HG03520 (cell line): ENCODE data around the gene PDE6A.
A peak's percentile ranks its signal among the peaks of the same experiment; 100 is the strongest.

Experiments
- ATAC-seq: cut with Tn5 transposase; IDR thresholded peaks from one replicate; pipeline ENCODE4 v1.9.1; 2021; ENCODE audit warnings: mild to moderate bottlenecking, moderate library complexity; ENCODE audit not compliant: unreplicated experiment

The PDE6A gene

DNA sequence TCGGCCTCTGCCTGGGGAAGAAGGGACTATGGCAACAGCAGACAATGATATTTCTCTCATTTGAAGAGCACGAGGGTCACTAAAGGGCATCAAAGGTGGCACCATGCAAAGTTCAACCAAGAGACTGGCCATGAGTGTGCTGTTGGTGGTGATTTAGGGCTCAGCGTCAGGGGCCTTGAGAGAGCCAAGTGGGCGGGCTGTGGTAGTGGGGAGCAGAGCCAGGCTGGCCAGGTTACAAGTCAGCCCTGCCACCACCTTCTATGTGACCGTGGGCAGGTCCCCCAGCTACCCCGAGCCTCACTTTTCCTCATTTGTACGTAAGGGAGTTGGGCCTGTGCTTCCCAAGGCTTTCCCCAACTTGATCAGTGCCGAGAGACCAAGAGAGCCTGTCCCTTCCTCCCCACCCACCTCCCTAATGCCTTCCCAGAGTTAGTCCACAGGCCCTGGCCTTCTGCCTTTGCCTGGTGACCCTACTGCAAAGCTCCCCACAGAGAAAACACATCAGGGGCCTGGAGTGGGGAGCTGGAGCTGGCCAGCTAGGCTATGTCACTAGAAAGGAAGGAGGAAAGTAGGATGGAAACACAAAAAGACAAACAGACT lies 104.3 kb downstream of the PDE6A start:
- no peak for ATAC-seq

DNA sequence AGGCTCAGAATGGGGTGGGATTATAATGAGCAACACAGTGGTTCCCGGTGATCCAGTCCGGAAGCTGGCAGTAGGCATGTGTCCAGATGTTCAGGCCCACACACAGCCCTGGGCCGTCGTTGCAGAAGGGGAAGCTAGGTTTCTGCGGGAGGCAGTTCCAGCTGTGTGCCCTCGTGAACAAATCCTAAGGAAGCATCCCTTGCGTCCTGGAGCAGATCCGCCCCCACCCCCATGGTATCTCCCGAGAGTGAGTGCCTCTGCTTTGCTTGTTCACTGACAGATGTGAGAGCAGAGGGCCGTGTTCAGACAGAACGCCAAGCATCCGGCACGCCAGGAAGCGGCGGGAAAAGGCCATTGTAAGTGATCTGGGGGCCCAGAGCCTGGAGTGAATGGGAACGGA lies 104.8 kb downstream of the PDE6A start:
- ATAC-seq: no peak

DNA sequence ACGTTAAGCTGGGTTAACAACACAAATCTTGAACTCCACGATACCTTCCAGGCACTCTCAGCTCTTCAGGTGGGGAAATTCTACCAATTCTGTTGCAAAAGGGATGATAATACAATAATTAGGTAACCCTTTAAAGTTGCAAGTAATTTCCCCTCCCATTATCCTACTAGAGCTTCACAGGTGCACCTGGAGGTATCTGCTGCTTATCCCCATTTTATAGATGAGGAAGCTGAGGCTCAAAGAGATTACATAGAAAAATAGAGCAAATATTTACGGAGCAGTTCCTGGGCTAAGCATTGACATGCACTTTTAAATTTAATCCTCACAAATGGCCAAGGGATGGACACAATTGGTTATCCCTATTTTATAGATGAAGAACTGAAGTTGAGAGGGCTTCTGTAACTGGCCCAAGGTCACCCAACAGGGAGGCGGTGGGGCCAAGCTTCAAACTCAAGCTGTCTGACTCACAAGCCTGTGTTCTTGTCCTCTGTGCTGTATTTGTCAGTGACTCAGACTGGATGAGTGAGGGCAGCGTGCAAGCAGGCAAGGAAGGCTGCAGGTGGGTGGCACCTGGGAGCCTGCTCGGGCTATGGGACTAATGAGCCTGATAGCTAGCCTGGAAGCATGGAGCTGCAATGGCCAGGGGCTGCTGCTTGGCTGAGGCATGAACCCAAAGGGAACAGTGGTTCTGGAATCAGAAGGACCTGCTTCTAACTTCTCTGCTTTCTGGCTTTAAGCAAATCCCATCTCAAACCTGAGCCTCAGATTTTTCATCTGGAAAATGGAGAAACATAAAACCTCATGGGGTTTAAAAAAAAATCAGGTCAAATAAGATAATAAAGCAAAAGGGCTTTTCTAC lies 105.5 kb downstream of the PDE6A start:
- no peak for ATAC-seq

DNA sequence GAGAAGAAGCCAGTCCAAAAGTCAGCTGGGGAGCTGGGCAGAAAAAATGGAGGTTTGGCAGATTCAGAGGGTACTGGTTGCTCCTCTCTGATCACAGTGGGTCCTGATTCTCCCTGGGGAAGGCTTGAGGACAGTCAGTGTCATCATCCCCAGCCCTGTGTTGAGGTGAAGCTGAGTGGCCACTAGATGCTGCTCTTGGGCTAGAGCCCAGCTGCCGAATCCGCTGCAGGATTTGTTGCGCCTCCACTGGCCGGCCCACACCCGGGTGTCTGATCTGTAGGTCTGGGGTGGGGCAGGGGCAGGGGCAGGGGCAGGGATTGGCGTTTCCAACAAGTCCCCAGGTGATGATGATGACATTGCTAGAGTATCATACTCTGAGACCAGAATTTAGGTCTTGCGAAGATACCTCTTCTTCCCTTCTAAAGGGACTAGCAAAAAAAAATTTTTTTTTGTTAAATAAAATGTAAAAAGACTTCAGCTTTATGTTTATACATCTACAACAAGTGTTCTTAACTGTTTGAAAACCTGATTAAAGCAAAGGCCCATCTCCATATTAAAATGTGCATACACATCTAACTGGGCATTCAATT lies 106.8 kb downstream of the PDE6A start:
- no peak for ATAC-seq

DNA sequence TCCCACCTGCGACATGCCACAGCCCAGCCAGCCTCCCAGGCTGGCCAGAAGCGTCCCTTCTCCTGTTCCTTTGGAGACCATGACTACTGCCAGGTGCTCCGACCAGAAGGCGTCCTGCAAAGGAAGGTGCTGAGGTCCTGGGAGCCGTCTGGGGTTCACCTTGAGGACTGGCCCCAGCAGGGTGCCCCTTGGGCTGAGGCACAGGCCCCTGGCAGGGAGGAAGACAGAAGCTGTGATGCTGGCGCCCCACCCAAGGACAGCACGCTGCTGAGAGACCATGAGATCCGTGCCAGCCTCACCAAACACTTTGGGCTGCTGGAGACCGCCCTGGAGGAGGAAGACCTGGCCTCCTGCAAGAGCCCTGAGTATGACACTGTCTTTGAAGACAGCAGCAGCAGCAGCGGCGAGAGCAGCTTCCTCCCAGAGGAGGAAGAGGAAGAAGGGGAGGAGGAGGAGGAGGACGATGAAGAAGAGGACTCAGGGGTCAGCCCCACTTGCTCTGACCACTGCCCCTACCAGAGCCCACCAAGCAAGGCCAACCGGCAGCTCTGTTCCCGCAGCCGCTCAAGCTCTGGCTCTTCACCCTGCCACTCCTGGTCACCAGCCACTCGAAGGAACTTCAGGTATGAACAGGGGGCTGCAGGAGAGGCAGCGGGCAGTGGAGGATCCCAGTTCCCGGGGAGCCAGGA lies 108.0 kb downstream of the PDE6A start:
- no peak for ATAC-seq

DNA sequence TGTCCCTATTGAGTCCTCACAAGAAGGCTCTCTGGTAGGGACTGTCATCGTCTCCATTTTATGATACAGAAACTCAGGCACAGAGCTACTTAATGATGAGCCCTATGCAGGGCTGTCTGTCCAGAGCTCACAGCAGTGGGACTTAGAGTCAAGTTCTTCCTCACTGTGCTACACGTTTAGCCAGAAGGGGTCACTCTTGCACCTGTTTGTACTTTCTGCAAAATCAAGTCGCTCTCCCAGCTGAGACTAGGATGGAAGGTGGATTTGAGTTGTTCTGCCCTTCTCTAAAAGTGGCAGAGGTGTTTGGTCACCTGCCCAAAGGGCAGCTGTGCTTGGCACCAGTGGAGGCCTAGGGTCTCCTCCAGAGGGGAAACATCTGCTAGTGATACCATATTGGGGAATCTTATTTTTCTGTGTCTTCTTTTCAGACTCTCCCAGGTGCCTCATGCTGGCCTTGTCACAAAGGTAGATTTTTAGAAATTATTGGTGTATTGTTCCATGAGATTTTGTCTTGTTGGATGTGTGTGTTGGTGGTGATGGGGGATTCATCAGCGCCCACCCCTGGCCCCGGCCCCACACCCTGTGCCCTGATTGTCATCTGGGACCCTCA lies 110.2 kb downstream of the PDE6A start:
- no peak for ATAC-seq

DNA sequence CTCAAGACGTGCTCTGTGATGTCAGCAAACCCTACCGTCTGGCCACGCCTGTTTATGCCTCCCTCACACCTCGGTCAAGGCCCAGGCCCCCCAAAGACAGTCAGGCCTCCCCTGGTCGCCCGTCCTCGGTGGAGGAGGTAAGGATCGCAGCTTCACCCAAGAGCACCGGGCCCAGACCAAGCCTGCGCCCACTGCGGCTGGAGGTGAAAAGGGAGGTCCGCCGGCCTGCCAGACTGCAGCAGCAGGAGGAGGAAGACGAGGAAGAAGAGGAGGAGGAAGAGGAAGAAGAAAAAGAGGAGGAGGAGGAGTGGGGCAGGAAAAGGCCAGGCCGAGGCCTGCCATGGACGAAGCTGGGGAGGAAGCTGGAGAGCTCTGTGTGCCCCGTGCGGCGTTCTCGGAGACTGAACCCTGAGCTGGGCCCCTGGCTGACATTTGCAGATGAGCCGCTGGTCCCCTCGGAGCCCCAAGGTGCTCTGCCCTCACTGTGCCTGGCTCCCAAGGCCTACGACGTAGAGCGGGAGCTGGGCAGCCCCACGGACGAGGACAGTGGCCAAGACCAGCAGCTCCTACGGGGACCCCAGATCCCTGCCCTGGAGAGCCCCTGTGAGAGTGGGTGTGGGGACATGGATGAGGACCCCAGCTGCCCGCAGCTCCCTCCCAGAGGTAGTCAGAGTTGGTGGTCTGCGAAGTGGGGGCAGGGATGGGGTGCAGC lies 111.3 kb downstream of the PDE6A start:
- ATAC-seq: no peak

DNA sequence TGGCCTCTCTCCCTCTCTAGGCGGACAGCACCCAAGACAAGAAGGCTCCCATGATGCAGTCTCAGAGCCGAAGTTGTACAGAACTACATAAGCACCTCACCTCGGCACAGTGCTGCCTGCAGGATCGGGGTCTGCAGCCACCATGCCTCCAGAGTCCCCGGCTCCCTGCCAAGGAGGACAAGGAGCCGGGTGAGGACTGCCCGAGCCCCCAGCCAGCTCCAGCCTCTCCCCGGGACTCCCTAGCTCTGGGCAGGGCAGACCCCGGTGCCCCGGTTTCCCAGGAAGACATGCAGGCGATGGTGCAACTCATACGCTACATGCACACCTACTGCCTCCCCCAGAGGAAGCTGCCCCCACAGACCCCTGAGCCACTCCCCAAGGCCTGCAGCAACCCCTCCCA lies 112.0 kb downstream of the PDE6A start:
- no peak for ATAC-seq

DNA sequence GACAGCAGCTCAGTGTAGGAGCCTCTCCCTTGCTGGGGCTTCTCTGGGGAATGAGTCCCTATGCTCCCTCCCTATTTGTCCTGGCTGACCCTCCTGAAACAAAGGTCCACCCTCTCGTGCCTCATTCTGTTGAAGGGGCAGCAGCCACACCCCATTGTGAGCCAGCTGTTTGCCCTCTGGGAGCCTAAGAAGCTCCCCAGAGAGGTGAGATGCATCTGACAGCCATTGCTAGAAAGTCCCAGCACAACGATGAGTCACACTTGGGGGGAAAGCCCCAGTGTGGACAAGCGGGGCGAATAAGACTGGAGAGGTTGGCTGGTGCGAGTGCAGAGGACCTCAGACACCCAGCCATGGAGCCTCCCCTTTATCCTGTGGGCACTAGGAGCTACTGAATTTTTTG lies 113.1 kb downstream of the PDE6A start:
- peak; percentile 62 for ATAC-seq

DNA sequence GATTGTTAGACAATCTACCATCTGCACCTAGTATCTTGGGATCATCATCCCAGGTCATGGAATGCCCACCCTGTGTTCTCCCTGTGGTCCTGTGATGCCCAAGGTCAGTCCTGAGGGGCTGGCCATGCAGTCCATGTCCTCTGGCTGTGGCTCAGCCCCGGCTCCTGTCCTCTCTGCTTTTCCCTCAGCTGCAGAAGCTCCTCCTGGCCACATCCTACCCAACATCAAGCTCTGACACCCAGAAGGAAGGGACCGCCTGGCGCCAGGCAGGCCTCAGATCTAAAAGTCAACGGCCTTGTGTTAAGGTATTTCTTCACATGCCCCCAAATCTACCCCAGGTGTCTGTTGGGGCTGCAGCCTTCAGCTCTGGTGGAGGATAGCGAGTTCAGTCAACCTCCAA lies 114.0 kb downstream of the PDE6A start:
- ATAC-seq: no peak

DNA sequence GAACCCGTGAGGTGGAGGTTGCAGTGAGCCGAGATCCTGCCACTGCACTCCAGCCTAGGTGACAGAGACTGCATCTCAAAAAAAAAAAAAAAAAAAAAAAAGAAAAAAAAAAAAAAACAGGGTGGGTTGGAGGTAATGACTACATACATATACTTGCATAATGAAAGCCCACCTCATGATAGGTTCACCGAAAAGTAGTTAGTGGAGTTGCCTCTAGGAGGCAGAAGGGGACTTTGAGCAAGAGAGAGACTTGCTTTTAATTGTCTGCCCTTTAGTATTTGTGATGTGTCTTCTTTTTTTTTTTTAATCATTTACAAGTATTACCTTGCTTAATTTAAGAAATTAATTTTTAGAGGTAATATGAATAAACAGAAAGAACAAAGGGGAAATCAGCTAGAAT lies 114.6 kb downstream of the PDE6A start:
- no peak for ATAC-seq

DNA sequence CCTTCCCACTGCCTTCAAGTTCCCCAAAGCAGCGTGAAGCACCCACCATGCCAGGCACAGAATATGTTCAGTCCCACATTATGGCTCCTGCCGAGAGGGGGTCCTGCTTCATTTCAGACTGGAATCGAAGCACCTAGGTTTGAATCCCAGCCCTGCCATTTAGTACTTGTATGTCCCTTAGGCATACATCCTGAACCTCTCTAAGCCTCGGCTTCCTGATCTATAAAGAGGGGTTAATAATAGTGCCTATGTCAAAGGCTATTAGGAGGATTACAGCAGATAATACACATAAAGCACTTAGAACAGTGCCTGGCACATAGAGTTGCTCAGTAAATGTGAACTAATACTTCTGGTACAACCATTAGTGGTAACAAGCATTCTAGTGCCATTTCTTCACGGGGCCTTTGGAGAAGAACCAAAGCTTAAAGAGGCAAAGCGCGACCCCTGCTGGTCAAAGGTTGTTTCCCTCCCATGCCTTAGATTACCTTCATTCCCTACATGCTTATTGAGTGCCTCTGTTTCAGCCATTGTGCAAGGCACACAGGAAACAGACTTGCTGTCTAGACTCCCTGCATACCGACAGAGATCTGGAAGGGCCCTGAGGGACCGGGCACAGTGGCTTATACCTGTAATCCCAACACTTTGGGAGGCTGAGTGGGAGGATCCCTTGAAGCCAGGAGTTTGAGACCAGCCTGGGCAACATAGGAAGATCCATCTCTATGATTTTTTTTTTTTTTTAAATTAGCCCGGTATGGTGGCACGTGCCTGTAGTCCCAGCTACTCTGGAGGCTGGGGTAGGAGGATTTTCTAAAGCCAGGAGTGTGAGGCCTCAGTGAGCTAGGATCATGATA lies 116.2 kb downstream of the PDE6A start:
- peak; percentile 50 for ATAC-seq

DNA sequence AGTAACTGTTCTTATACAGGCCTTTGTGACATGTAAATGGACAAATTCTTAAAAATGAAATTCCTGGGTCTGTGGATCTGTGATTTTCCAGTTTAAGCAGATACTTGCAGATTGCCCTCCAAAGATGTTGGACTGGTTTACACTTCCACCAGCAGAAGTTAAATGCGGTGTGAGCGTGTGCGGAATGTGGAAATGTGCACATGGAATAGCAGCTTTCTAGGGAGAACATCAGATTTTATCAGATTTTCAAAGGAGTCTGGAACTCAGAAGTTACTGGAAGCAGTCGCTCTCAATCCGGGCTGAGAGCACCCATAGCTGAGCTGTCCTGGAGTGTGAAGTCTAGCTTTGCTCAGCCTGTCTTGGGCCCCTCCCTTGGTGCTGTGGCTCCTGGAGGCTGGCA lies 117.0 kb downstream of the PDE6A start:
- ATAC-seq: no peak

DNA sequence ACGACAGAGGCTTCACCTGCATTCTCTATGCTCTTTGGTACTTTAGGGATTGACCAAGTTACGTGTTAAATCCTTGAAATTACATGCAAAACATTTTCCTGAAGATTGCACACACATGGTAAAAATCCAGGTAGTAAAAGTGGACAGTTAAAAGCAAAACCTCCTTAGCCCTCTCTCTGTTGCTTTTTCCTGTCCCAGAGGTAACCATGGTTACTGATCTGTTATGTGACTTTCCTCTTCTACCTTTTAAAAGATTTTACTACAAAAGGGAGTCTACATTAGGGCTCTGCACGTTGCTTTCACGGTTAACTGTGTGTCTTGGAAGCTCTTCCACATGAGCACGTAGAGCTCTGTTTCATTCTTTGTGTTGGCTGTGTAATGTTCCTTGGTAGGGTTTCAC lies 117.5 kb downstream of the PDE6A start:
- ATAC-seq: no peak

DNA sequence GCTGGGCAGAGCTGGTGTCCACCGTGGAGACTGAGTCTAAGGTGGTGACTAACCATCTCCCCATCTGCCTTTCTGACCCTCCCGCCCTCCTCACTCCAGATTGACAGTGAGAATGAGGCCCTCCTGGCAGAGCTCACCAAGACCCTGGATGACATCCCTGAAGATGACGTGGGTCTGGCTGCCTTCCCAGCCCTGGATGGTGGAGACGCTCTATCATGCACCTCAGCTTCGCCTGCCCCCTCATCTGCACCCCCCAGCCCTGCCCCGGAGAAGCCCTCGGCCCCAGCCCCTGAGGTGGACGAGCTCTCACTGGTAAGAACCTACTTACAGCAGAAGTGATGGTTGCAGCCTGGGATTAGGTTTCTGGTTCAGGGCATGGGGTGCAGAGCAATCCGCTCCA lies 118.0 kb downstream of the PDE6A start:
- ATAC-seq: no peak

DNA sequence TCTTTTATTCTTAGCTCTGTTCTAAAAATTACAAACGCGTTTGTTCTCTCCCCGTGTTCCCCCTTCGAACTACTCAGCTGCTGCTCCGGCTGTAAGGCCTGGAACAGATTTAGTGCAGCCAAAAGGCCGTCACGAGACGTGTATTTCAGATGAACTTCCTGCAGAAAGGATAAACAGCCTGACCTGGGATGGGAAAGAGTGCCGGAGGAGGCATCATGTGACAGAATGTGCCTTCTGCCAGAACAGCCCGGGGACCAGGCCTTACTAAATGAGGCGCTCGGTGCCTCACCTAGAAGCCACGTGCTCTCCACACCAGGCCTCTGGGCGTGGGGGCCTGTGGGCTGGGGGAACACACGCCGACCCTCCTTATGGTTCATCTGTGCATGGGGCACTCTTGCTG lies 119.7 kb downstream of the PDE6A start:
- no peak for ATAC-seq

DNA sequence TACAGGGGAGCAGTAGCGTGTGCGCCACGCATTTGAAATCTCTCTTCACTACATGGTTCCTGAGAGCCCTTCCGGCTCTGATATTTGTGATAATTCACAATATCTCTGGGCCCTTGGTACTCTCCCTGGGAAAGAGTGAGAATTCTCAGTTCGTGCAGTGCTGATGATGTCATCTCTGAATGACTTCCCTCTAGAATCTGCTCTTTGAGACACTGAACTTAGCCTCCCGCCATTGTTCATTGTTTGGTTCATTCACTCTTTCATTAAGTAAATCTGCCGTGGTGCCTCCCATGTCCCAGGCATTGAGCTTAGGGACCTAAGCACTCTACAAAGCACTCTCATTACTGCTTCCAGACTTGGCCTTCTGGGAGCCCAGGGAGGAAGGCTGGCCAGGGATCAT lies 120.5 kb downstream of the PDE6A start:
- no peak for ATAC-seq

DNA sequence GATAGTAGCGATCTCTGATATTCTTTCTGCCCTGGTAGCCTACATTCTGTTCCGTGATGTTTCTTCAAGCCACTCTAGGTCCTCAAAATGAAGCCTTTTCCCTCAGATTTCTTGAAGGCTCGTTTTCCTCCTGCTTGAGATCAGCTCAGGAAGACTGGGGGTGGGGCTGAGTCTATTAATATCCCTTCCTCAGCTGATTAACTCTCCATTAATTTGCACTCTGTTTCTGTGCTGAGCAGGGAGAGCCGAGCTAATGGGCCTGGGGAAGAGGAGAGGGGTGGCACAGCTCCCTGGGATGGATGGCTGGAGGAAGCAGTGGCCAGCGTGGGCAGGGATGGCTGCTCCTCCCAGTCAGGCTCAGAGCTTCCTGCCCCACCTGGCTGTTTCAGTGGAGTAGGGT lies 121.2 kb downstream of the PDE6A start:
- no peak for ATAC-seq

DNA sequence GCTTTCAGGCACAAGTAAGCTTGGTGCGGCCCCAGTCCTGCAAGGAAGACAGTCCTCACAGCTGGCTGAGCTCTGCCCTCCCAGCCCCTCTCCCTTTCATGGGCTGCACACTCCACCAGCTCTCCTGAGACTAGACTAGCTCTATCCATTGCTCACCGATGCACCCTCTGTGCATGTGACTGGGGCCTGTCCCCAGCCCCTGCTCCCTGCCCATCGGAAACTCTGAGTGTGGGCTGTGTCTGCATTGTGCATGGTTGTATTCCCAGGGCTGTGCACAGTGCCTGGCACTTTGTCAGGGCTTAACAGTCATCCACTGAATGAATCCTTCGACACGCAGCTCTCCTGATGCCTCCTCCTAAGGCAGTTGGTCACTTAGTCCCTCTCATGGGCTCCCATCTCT lies 122.3 kb downstream of the PDE6A start:
- no peak for ATAC-seq
